Urinary bladder (tissue), 4 donors: ENCODE results near the gene MRPS12. TPM values are rescaled to one million over a fixed set of nuclear protein-coding genes. Genes with fewer than 3 reads are reported as not detected.

Experiments
- DNase-seq: peaks from one replicate; pipeline ENCODE4 v3.0.0-alpha.2; 2015; ENCODE audit errors: extremely low spot score
- H3K27ac ChIP-seq: one replicate; pipeline ENCODE4 v1.5.1; 2013; ENCODE audit warnings: low read depth, mild to moderate bottlenecking, moderate library complexity
- H3K36me3 ChIP-seq: one replicate; pipeline ENCODE4 v1.6.1; 2013; ENCODE audit warnings: mild to moderate bottlenecking, moderate library complexity; ENCODE audit not compliant: insufficient read depth
- H3K4me1 ChIP-seq: one replicate; pipeline ENCODE4 v1.6.1; 2013; ENCODE audit warnings: mild to moderate bottlenecking, moderate library complexity; ENCODE audit not compliant: insufficient read depth
- H3K4me3 ChIP-seq: one replicate; pipeline ENCODE4 v1.5.1; 2013; ENCODE audit warnings: low read depth, low read length
- WGBS: extraction: QIAGEN DNeasy Blood & Tissue Kit; methylation state at CpG from one replicate; pipeline ENCODE4 v1.1.7; 2013; 5-methylcytosine and 5-hydroxymethylcytosine counted together
- polyA plus RNA-seq: library from polyadenylated mRNA; stranded (reverse); fragments of 200-250 nt; gene quantifications from one replicate; pipeline ENCODE4 v1.2.3, GENCODE V29; 2013
- total RNA-seq: library from RNA; depleted of rRNA; stranded (reverse); fragments of >200 nt; gene quantifications from one replicate; pipeline ENCODE4 v1.2.3, GENCODE V29; 2014
- donor health status: healthy with polysubstance abuse.
- donor health status: healthy.

MRPS12 gene
- total and polyA plus RNA-seq, 2 donors, result 14.7 to 42.5 TPM

- H3K36me3 ChIP-seq, result no peaks in the 10 kb centered on the region
- no peak for DNase-seq
- no peak overlapping the region for H3K4me3 ChIP-seq
- WGBS, result 94% methylated on average over 10 of the region's 10 CpGs
- H3K27ac ChIP-seq, result no peak overlapping the region
- H3K4me1 ChIP-seq, result no peaks in the 10 kb centered on the region
These were observed 50.0 kb downstream of the MRPS12 start for GRCh38 chr19:38980583-38981374.

Other genes with a start within 250 kb of the MRPS12 start
- gene CAPN12, start 186.5 kb upstream of the MRPS12 start, total RNA-seq, result 1.4 TPM
- 3.2 TPM for gene CAPN12, start 186.5 kb upstream of the MRPS12 start, polyA plus RNA-seq
- gene LGALS7, start 157.4 kb upstream of the MRPS12 start, total RNA-seq, result not detected
- 1.4 TPM for gene LGALS7, start 157.4 kb upstream of the MRPS12 start, polyA plus RNA-seq
- 1.2 TPM for gene LGALS7B, start 141.7 kb upstream of the MRPS12 start, total RNA-seq
- not detected for gene LGALS7B, start 141.7 kb upstream of the MRPS12 start, polyA plus RNA-seq
- gene LGALS4, start 118.0 kb upstream of the MRPS12 start, total RNA-seq, result 1.7 TPM
- 2.2 TPM for gene LGALS4, start 118.0 kb upstream of the MRPS12 start, polyA plus RNA-seq
- gene ECH1, start 99.2 kb upstream of the MRPS12 start, total RNA-seq, result 27.2 TPM
- 267 TPM for gene ECH1, start 99.2 kb upstream of the MRPS12 start, polyA plus RNA-seq
- gene HNRNPL, start 81.0 kb upstream of the MRPS12 start, total RNA-seq, result 193 TPM
- 184 TPM for gene HNRNPL, start 81.0 kb upstream of the MRPS12 start, polyA plus RNA-seq
- 3.3 TPM for gene RINL, start 52.7 kb upstream of the MRPS12 start, total RNA-seq
- gene RINL, start 52.7 kb upstream of the MRPS12 start, polyA plus RNA-seq, result 6.7 TPM
- 39.8 TPM for gene SIRT2, start 31.3 kb upstream of the MRPS12 start, total RNA-seq
- 67.6 TPM for gene SIRT2, start 31.3 kb upstream of the MRPS12 start, polyA plus RNA-seq
- 3.4 TPM for gene NFKBIB, start 31.0 kb upstream of the MRPS12 start, total RNA-seq
- gene NFKBIB, start 31.0 kb upstream of the MRPS12 start, polyA plus RNA-seq, result 39.1 TPM
- gene CCER2, start 18.8 kb upstream of the MRPS12 start, total RNA-seq, result not detected
- gene CCER2, start 18.8 kb upstream of the MRPS12 start, polyA plus RNA-seq, result 0.48 TPM
- gene SARS2, start 181 bp upstream of the MRPS12 start, total RNA-seq, result 7.1 TPM
- 19.3 TPM for gene SARS2, start 181 bp upstream of the MRPS12 start, polyA plus RNA-seq
- gene FBXO17, start 44.8 kb downstream of the MRPS12 start, total RNA-seq, result 19.6 TPM
- gene FBXO17, start 44.8 kb downstream of the MRPS12 start, polyA plus RNA-seq, result 34.7 TPM
- gene FBXO27, start 101.6 kb downstream of the MRPS12 start, total RNA-seq, result 2.9 TPM
- 8.8 TPM for gene FBXO27, start 101.6 kb downstream of the MRPS12 start, polyA plus RNA-seq
- gene ACP7, start 153.4 kb downstream of the MRPS12 start, total RNA-seq, result 0.11 TPM
- 0.05 TPM for gene ACP7, start 153.4 kb downstream of the MRPS12 start, polyA plus RNA-seq
- 7.8 TPM for gene PAK4, start 194.8 kb downstream of the MRPS12 start, total RNA-seq
- gene PAK4, start 194.8 kb downstream of the MRPS12 start, polyA plus RNA-seq, result 33.1 TPM